Measurements from ENCODE around the gene GNAO1. TPM values are rescaled to one million over a fixed set of nuclear protein-coding genes. Genes with fewer than 3 reads are reported as not detected.

GNAO1 gene
- polyA plus RNA-seq, 1 donor (not counting 4 experiments of a cell fraction or from before 2014, with no cell fraction given): 0.13 TPM

GRCh38 chr16:56275801-56276200, 84.5 kb downstream of the GNAO1 start:
- Histone ChIP-seq H3K9ac (ENCODE audit: control insufficient read depth, extremely low read depth, insufficient read depth, low read length) (no peak overlapping the region), H3K4me2 (ENCODE audit: control insufficient read depth, extremely low read depth, insufficient read depth, low read depth, low read length) (no peak overlapping the region), H4K20me1 (ENCODE audit: control insufficient read depth, extremely low read depth, insufficient read depth, low read length) (no peaks in the 10 kb centered on the region), H2AFZ (ENCODE audit: control insufficient read depth, low read length) (no peak overlapping the region), H3K9me1 (ENCODE audit: control insufficient read depth, extremely low read depth, insufficient read depth, low read length) (no peaks in the 10 kb centered on the region), H3K27ac (ENCODE audit: control insufficient read depth, insufficient read depth, low read length) (no peak overlapping the region), H3K9me3 (ENCODE audit: control insufficient read depth, low read depth, low read length) (no peaks in the 10 kb centered on the region), H3K4me1 (ENCODE audit: control insufficient read depth, extremely low read depth, insufficient read depth, low read length) (no peaks in the 10 kb centered on the region), H3K27me3 (ENCODE audit: control insufficient read depth, extremely low read depth, insufficient read depth, low read length) (peaks cover 6% of the 10 kb centered on the region), H3K36me3 (ENCODE audit: control insufficient read depth in 2 of 2, extremely low read depth in 1 of 2, insufficient read depth in 2 of 2, low read length in 2 of 2) (no peaks in the 10 kb centered on the region), H3K4me3 (ENCODE audit: control insufficient read depth in 2 of 3, extremely low read depth in 1 of 3, insufficient read depth in 2 of 3, low read depth in 1 of 3, low read length in 3 of 3) (no peak overlapping the region), H3K79me2 (ENCODE audit: control insufficient read depth, insufficient read depth, low read length) (no peaks in the 10 kb centered on the region)
- TF ChIP-seq CTCF (optimal IDR thresholded peaks at IDR 0.05 in 1 of 3, IDR thresholded peaks at IDR 0.05 in 1 of 3, conservative IDR thresholded peaks at IDR 0.05 in 1 of 3; ENCODE audit: extremely low read depth in 1 of 3, insufficient read depth in 2 of 3, low read length in 3 of 3): no peak
- no peak for TF ChIP-seq EZH2 (IDR thresholded peaks at IDR 0.05; ENCODE audit: low read length)
- FAIRE-seq (no peak), DNase-seq (ENCODE audit: low read depth, low spot score) (no peak)
- dilution Hi-C loops (cut with MboI; ENCODE audit: extremely low pct_ligation_motif_present, low sequenced_read_pairs): no loop called here

DNA sequence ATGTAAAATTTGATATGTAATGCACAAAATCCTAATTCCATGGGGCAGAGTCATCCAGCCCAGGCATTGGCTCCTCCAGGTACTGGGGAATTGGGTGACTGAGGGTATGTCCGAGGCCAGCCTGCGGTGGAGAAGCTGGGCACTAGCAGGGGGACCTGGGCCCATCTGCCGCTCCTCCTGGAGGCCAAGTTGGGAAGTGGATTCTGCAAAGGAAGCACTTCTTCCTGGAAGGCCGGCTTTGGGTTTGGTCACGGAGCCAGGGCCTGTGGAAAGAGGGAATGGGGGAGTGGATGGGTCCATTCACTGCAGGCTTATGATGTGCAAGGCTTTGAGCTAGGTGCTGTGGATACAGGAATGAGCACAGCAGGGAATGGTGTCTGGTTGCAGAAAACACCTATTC, 85.8 kb downstream of the GNAO1 start:
- Histone ChIP-seq H3K79me2 (ENCODE audit: control insufficient read depth, insufficient read depth, low read length) (no peaks in the 10 kb centered on the region), H3K9ac (ENCODE audit: control insufficient read depth, extremely low read depth, insufficient read depth, low read length) (no peak overlapping the region), H3K4me1 (ENCODE audit: control insufficient read depth, extremely low read depth, insufficient read depth, low read length) (no peaks in the 10 kb centered on the region), H2AFZ (ENCODE audit: control insufficient read depth, low read length) (no peak overlapping the region), H3K27me3 (ENCODE audit: control insufficient read depth, extremely low read depth, insufficient read depth, low read length) (peaks cover 6% of the 10 kb centered on the region), H4K20me1 (ENCODE audit: control insufficient read depth, extremely low read depth, insufficient read depth, low read length) (no peaks in the 10 kb centered on the region), H3K4me3 (ENCODE audit: control insufficient read depth in 2 of 3, extremely low read depth in 1 of 3, insufficient read depth in 2 of 3, low read depth in 1 of 3, low read length in 3 of 3) (no peak overlapping the region), H3K27ac (ENCODE audit: control insufficient read depth, insufficient read depth, low read length) (no peak overlapping the region), H3K9me3 (ENCODE audit: control insufficient read depth, low read depth, low read length) (no peaks in the 10 kb centered on the region), H3K4me2 (ENCODE audit: control insufficient read depth, extremely low read depth, insufficient read depth, low read depth, low read length) (no peak overlapping the region), H3K9me1 (ENCODE audit: control insufficient read depth, extremely low read depth, insufficient read depth, low read length) (no peaks in the 10 kb centered on the region), H3K36me3 (ENCODE audit: control insufficient read depth in 2 of 2, extremely low read depth in 1 of 2, insufficient read depth in 2 of 2, low read length in 2 of 2) (no peaks in the 10 kb centered on the region)
- no peak for FAIRE-seq
- dilution Hi-C loops (cut with MboI; ENCODE audit: extremely low pct_ligation_motif_present, low sequenced_read_pairs): no loop called here
- DNase-seq (ENCODE audit: low read depth, low spot score): no peak
- TF ChIP-seq CTCF (optimal IDR thresholded peaks at IDR 0.05 in 1 of 3, IDR thresholded peaks at IDR 0.05 in 1 of 3, conservative IDR thresholded peaks at IDR 0.05 in 1 of 3; ENCODE audit: extremely low read depth in 1 of 3, insufficient read depth in 2 of 3, low read length in 3 of 3) (peak in 2 of 3 experiments; percentile 14 to 15), EZH2 (IDR thresholded peaks at IDR 0.05; ENCODE audit: low read length) (no peak)

Measured in keratinocyte (primary cell).